ENCODE measurements around the gene DCAF8.

DCAF8 gene

GRCh38 chr1:160205242-160206035 is 56.9 kb downstream of the DCAF8 start, which contains the start of gene PEA15:
TSS of gene PEA15 (plus strand) at chr1:160205384. CDS start at chr1:160211545, 6,161 bp downstream.
- DNase-seq (ENCODE audit: low read depth in 2 of 2, low spot score in 1 of 2) = peak; percentile 23 to 39

- no peak for DNase-seq (ENCODE audit: low read depth in 2 of 2, low spot score in 1 of 2)
Observed at GRCh38 chr1:160204526-160205241, 57.7 kb downstream of the DCAF8 start.

- no peak for DNase-seq (ENCODE audit: low read depth in 2 of 2, low spot score in 1 of 2)
Observed at GRCh38 chr1:160200786-160201185, 61.6 kb downstream of the DCAF8 start.

- DNase-seq (ENCODE audit: low read depth in 2 of 2, low spot score in 1 of 2) = no peak
Observed at GRCh38 chr1:160197231-160197630, 65.1 kb downstream of the DCAF8 start.

GRCh38 chr1:160196143-160196542 is 66.2 kb downstream of the DCAF8 start:
- DNase-seq (ENCODE audit: low read depth in 2 of 2, low spot score in 1 of 2) = no peak

- DNase-seq (ENCODE audit: low read depth in 2 of 2, low spot score in 1 of 2) = no peak
Observed at GRCh38 chr1:160194737-160195059, 67.7 kb downstream of the DCAF8 start.

GRCh38 chr1:160193832-160194736 is 68.3 kb downstream of the DCAF8 start:
- DNase-seq (ENCODE audit: low read depth in 2 of 2, low spot score in 1 of 2) = no peak

- DNase-seq (ENCODE audit: low read depth in 2 of 2, low spot score in 1 of 2) = peak; percentile 68 to 74
Observed at GRCh38 chr1:160193091-160193819, 69.1 kb downstream of the DCAF8 start.

- no peak for DNase-seq (ENCODE audit: low read depth in 2 of 2, low spot score in 1 of 2)
Observed at GRCh38 chr1:160192234-160192633, 70.1 kb downstream of the DCAF8 start.

- DNase-seq (ENCODE audit: low read depth in 2 of 2, low spot score in 1 of 2) = no peak
Observed at GRCh38 chr1:160191756-160192155, 70.6 kb downstream of the DCAF8 start.

- DNase-seq (ENCODE audit: low read depth in 2 of 2, low spot score in 1 of 2) = no peak
Observed at GRCh38 chr1:160189649-160190625, 72.4 kb downstream of the DCAF8 start, which contains the start of gene CASQ1. TSS of gene CASQ1 (plus strand) at chr1:160190575. CDS start at chr1:160190752, 177 bp downstream.

GRCh38 chr1:160188341-160188740 is 74.0 kb downstream of the DCAF8 start:
- no peak for DNase-seq (ENCODE audit: low read depth in 2 of 2, low spot score in 1 of 2)

- DNase-seq (ENCODE audit: low read depth in 2 of 2, low spot score in 1 of 2) = no peak
Observed at GRCh38 chr1:160187407-160187806, 74.9 kb downstream of the DCAF8 start.

- no peak for DNase-seq (ENCODE audit: low read depth in 2 of 2, low spot score in 1 of 2)
Observed at GRCh38 chr1:160186729-160187128, 75.6 kb downstream of the DCAF8 start.

GRCh38 chr1:160186246-160186645 is 76.1 kb downstream of the DCAF8 start:
- no peak for DNase-seq (ENCODE audit: low read depth in 2 of 2, low spot score in 1 of 2)

GRCh38 chr1:160179336-160179735 is 83.0 kb downstream of the DCAF8 start:
- DNase-seq (ENCODE audit: low read depth in 2 of 2, low spot score in 1 of 2) = no peak

GRCh38 chr1:160178731-160179130 is 83.6 kb downstream of the DCAF8 start:
- DNase-seq (ENCODE audit: low read depth in 2 of 2, low spot score in 1 of 2) = no peak

- no peak for DNase-seq (ENCODE audit: low read depth in 2 of 2, low spot score in 1 of 2)
Observed at GRCh38 chr1:160177667-160178066, 84.7 kb downstream of the DCAF8 start.

GRCh38 chr1:160177231-160177630 is 85.1 kb downstream of the DCAF8 start:
- no peak for DNase-seq (ENCODE audit: low read depth in 2 of 2, low spot score in 1 of 2)

GRCh38 chr1:160171980-160172379 is 90.4 kb downstream of the DCAF8 start:
- DNase-seq (ENCODE audit: low read depth in 2 of 2, low spot score in 1 of 2) = no peak

All from stimulated activated CD8-positive, alpha-beta memory T cell treated with anti-CD3 and anti-CD28 coated beads, Interleukin-4, amount 100 ng/mL, for 1 hour (primary cell).